Measurements from ENCODE around the gene SSR1.

Gene SSR1

GRCh38 chr6:7236306-7237209 is 76.4 kb downstream of the SSR1 start:
- DNase-seq: no peak

DNA sequence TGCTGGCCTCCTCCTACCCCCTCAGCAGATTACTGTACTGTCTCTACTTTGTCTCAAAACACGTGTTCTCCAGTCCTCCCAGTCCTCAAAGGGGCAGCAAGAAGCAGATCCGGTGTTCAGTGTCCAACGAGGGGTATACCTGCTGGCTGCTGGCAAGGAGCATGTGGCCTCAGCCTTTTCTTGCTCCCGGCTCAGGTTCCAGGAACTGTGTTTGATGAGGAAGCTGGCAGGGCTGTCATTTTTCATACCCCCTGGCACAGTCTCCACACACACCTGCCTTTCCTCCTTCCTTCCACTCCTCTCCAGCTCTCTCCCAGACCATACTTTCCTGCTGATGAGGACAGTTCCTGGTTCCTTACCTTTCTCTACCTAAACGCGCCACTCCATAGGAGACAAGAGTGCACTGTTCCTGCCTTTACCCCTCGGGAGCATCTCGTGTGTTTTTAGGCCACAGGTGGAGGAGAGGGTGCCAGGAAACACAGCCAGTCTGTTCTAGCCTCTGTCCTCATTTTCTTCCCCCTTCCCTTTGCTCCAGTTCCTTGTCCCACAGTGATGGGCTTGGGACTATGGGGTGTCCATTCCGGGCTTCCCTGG is 77.2 kb downstream of the SSR1 start:
- no peak for DNase-seq

- no peak for DNase-seq
These were observed 78.5 kb downstream of the SSR1 start for GRCh38 chr6:7234547-7234946.

- no peak for DNase-seq
These were observed 80.6 kb downstream of the SSR1 start for GRCh38 chr6:7232351-7232750.

GRCh38 chr6:7230956-7231713 is 81.9 kb downstream of the SSR1 start:
- no peak for DNase-seq

- no peak for DNase-seq
These were observed 82.7 kb downstream of the SSR1 start for GRCh38 chr6:7230327-7230691.

GRCh38 chr6:7229376-7230326 is 83.3 kb downstream of the SSR1 start:
- DNase-seq: no peak

GRCh38 chr6:7228662-7229375 is 84.2 kb downstream of the SSR1 start:
- no peak for DNase-seq

- DNase-seq: no peak
These were observed 88.3 kb downstream of the SSR1 start for GRCh38 chr6:7224731-7225130.

DNA sequence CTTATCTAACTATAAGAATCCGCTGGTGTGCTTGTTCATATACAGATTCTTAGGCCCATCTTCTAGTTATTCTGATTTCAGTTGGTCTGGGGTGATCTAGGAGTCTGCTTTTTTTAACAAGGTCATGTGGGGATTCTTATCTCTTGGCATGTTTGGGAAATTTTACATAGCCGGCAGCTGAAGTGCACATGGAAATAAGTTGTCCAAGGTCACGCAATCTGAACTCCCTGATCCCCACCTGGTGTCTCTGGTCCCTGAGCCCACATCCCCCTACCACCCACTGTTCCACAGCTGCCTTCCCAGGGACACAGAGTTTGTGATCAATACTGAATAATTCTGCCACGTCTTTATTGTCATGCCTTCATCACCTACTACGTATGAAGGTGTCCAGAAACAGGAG is 90.8 kb downstream of the SSR1 start:
- DNase-seq: no peak

DNA sequence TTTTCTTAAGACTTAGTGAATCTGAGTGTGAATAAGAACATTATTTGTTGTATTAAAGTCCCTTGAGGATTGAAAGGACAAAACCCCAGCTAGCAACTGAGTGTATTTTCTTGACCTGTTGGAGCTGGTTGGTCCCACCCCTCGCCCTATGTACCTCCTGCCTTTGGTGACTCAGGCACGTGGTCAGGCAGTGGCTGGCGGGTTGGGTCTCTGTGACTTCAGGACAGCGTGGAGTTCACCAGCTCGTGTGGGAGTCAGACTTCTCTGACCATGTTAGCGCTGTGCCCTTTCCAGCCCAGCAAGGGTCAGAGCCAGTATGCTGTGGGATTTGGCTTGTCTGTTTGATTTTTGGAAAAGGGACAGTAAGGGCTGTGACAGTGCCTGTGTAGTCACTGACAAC is 93.7 kb downstream of the SSR1 start:
- no peak for DNase-seq

DNA sequence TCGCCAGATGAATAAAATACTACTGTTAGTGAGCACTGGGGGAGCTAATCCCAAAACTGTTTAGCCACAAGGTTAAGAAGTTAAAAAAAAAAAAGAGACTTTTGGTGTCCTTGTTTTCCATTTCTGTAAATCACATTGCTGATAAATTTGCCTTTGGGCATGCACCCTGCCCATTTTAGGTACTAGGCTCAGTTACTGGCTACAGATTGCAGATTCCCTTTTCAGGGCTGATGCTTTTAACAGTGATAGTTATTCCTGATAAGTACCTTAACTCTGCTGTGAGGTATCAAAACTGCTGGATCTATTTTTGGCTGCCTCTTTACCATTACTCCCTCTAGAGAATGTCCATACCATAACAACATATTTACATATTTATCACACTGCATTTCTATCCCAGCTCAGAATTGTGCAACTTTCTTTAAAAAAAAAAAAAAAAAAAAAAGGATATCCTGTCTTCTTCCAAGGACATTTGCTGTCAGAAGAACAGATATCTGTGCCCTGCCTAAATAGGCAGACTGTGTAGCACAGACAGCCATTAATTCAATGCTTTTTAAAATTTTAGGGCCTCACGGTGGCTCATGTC is 94.5 kb downstream of the SSR1 start:
- DNase-seq: no peak
